ENCODE results near the gene KLF7.

The KLF7 gene

GRCh38 chr2:207165121-207166038 lies at the start of gene KLF7:
TSS of gene KLF7 (minus strand) at chr2:207165948. CDS start at chr2:207165568, 380 bp downstream.
- peak; percentile 58 for DNase-seq

- DNase-seq, result no peak
These were observed 49.6 kb upstream of the KLF7 start for GRCh38 chr2:207215308-207215707.

- DNase-seq, result no peak
These were observed 48.7 kb upstream of the KLF7 start for GRCh38 chr2:207214446-207214845.

- DNase-seq, result no peak
These were observed 40.3 kb upstream of the KLF7 start for GRCh38 chr2:207206011-207206410.

GRCh38 chr2:207205173-207205957 lies 39.6 kb upstream of the KLF7 start:
- no peak for DNase-seq

GRCh38 chr2:207203056-207203455 lies 37.3 kb upstream of the KLF7 start:
- DNase-seq, result no peak

GRCh38 chr2:207202645-207203044 lies 36.9 kb upstream of the KLF7 start:
- DNase-seq, result no peak

GRCh38 chr2:207201416-207201815 lies 35.7 kb upstream of the KLF7 start:
- no peak for DNase-seq

- DNase-seq, result no peak
These were observed 34.4 kb upstream of the KLF7 start for GRCh38 chr2:207200136-207200535.

GRCh38 chr2:207194028-207194427 lies 28.3 kb upstream of the KLF7 start:
- no peak for DNase-seq

GRCh38 chr2:207188626-207189419 lies 23.1 kb upstream of the KLF7 start:
- no peak for DNase-seq

GRCh38 chr2:207185372-207185771 lies 19.6 kb upstream of the KLF7 start:
- no peak for DNase-seq

- peak; percentile 9 for DNase-seq
These were observed 19.0 kb upstream of the KLF7 start for GRCh38 chr2:207184768-207185167.

- DNase-seq, result no peak
These were observed 18.6 kb upstream of the KLF7 start for GRCh38 chr2:207184348-207184747.

- DNase-seq, result no peak
These were observed 17.8 kb upstream of the KLF7 start for GRCh38 chr2:207183506-207183905.

- no peak for DNase-seq
These were observed 17.2 kb upstream of the KLF7 start for GRCh38 chr2:207182911-207183310.

GRCh38 chr2:207181526-207182274 lies 16.0 kb upstream of the KLF7 start:
- DNase-seq, result no peak

GRCh38 chr2:207180741-207181140 lies 15.0 kb upstream of the KLF7 start:
- no peak for DNase-seq

- DNase-seq, result no peak
These were observed 10.5 kb upstream of the KLF7 start for GRCh38 chr2:207176247-207176646.

- DNase-seq, result no peak
These were observed 7.9 kb upstream of the KLF7 start for GRCh38 chr2:207173641-207174040.

- DNase-seq, result peak; percentile 43
These were observed 1.6 kb upstream of the KLF7 start for GRCh38 chr2:207167099-207167923.

All from activated CD4-positive, alpha-beta T cell treated with anti-CD3 and anti-CD28 coated beads, Interleukin-10, Interleukin-2, amounts not matched to agents 100 ng/mL and 50 ng/mL, durations not matched to agents 16 hours and 8 hours (primary cell).